ENCODE results near the gene CACNA1E.

CACNA1E gene

GRCh38 chr1:181809991-181810545 is 326.8 kb downstream of the CACNA1E start:
- no peak for TF ChIP-seq CTCF (IDR thresholded peaks at IDR 0.05)
- Histone ChIP-seq H3K79me2 (no peaks in the 10 kb centered on the region), H3K4me2 (ENCODE audit: low read length) (no peak overlapping the region), H3K9me3 (ENCODE audit: control insufficient read depth, low read length) (no peaks in the 10 kb centered on the region), H3K27ac (no peak overlapping the region), H2AFZ (no peak overlapping the region), H3K9ac (no peak overlapping the region), H3K36me3 (ENCODE audit: control insufficient read depth, insufficient read depth, low read length) (no peaks in the 10 kb centered on the region), H3K4me1 (no peaks in the 10 kb centered on the region), H3K4me3 (ENCODE audit: low read depth, low read length) (no peak overlapping the region), H3K27me3 (ENCODE audit: control insufficient read depth, insufficient read depth, low read length) (no peaks in the 10 kb centered on the region)

GRCh38 chr1:181812208-181812607 is 328.9 kb downstream of the CACNA1E start:
- TF ChIP-seq CTCF (IDR thresholded peaks at IDR 0.05), result no peak
- Histone ChIP-seq H3K79me2 (no peaks in the 10 kb centered on the region), H3K9ac (no peak overlapping the region), H3K4me1 (no peaks in the 10 kb centered on the region), H3K9me3 (ENCODE audit: control insufficient read depth, low read length) (no peaks in the 10 kb centered on the region), H3K4me2 (ENCODE audit: low read length) (no peak overlapping the region), H3K27ac (no peak overlapping the region), H2AFZ (no peak overlapping the region), H3K4me3 (ENCODE audit: low read depth, low read length) (no peak overlapping the region), H3K36me3 (ENCODE audit: control insufficient read depth, insufficient read depth, low read length) (no peaks in the 10 kb centered on the region), H3K27me3 (ENCODE audit: control insufficient read depth, insufficient read depth, low read length) (no peaks in the 10 kb centered on the region)

DNA sequence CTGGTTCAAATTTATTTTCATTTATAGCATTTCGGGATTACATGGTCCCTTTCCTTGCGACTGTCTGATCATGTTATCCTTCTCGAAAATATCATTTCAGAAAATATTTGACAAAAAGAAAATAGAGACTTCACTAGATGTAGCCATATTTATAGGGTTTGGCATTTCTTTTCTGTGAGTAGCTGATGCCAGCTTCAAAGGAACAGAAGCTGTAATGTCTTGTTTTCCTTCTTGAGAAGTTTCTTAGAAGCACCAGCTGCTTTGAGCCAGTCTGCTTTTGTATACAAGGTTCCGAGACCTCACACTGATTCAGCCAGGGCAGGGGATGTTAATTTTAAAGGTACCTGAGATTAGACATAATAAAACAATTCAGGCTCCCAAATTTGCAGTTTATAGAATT is 329.9 kb downstream of the CACNA1E start:
- Histone ChIP-seq H3K9me3 (ENCODE audit: control insufficient read depth, low read length) (no peaks in the 10 kb centered on the region), H3K4me3 (ENCODE audit: low read depth, low read length) (no peak overlapping the region), H3K79me2 (no peaks in the 10 kb centered on the region), H3K4me1 (no peaks in the 10 kb centered on the region), H3K4me2 (ENCODE audit: low read length) (no peak overlapping the region), H2AFZ (no peak overlapping the region), H3K36me3 (ENCODE audit: control insufficient read depth, insufficient read depth, low read length) (no peaks in the 10 kb centered on the region), H3K27me3 (ENCODE audit: control insufficient read depth, insufficient read depth, low read length) (no peaks in the 10 kb centered on the region), H3K9ac (no peak overlapping the region), H3K27ac (no peak overlapping the region)
- no peak for TF ChIP-seq CTCF (IDR thresholded peaks at IDR 0.05)

DNA sequence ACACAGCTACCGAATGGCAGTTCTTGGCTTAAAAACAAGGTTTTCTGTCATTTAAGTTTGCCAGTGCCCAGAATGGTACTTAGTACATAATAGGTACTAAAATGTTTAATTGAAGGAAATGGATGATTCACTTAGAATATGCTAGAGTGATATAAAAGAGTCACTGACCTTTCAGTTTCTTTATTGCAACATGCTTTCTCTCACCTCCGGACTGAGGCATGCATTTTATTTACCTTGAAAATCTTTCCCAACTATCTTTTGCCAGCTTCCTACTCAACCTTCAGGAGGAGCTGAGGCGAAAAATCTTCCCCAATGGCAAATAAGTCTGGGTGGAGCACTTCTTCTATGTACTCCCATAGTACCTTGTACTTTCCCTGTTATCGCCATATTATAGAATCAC is 333.3 kb downstream of the CACNA1E start:
- H3K27ac ChIP-seq, result no peak overlapping the region
- H3K79me2 ChIP-seq, result no peaks in the 10 kb centered on the region
- no peak overlapping the region for H2AFZ ChIP-seq
- no peak overlapping the region for H3K9ac ChIP-seq
- H3K36me3 ChIP-seq (ENCODE audit: control insufficient read depth, insufficient read depth, low read length), result no peaks in the 10 kb centered on the region
- H3K4me3 ChIP-seq (ENCODE audit: low read depth, low read length), result no peak overlapping the region
- H3K4me1 ChIP-seq, result no peaks in the 10 kb centered on the region
- no peaks in the 10 kb centered on the region for H3K9me3 ChIP-seq (ENCODE audit: control insufficient read depth, low read length)
- no peaks in the 10 kb centered on the region for H3K27me3 ChIP-seq (ENCODE audit: control insufficient read depth, insufficient read depth, low read length)
- H3K4me2 ChIP-seq (ENCODE audit: low read length), result no peak overlapping the region
- no peak for TF ChIP-seq CTCF (IDR thresholded peaks at IDR 0.05)

GRCh38 chr1:181817091-181817490 is 333.8 kb downstream of the CACNA1E start:
- H3K9me3 ChIP-seq (ENCODE audit: control insufficient read depth, low read length), result no peaks in the 10 kb centered on the region
- no peak for TF ChIP-seq CTCF (IDR thresholded peaks at IDR 0.05)
- no peaks in the 10 kb centered on the region for H3K4me1 ChIP-seq
- no peak overlapping the region for H2AFZ ChIP-seq
- H3K4me3 ChIP-seq (ENCODE audit: low read depth, low read length), result no peak overlapping the region
- H3K27me3 ChIP-seq (ENCODE audit: control insufficient read depth, insufficient read depth, low read length), result no peaks in the 10 kb centered on the region
- H3K27ac ChIP-seq, result no peak overlapping the region
- H3K36me3 ChIP-seq (ENCODE audit: control insufficient read depth, insufficient read depth, low read length), result no peaks in the 10 kb centered on the region
- H3K79me2 ChIP-seq, result no peaks in the 10 kb centered on the region
- no peak overlapping the region for H3K9ac ChIP-seq
- no peak overlapping the region for H3K4me2 ChIP-seq (ENCODE audit: low read length)
